Right lobe of liver (tissue), 6 donors: ENCODE data around the gene TMEM217. TPM values are rescaled to one million over a fixed set of nuclear protein-coding genes. Genes with fewer than 3 reads are reported as not detected.
"Not testable (repeated sequence)": the region's sequence is repeated elsewhere in the genome, so short reads cannot be mapped to it uniquely, and the experiment has no call there.

ENCODE experiments used
- ATAC-seq, 4 donors: fragments of 200-7000 bp; cut with Tn5 transposase; one replicate each; pipeline ENCODE4 v1.9.1; 2020; ENCODE audit warnings: mild to moderate bottlenecking in 4 of 4, moderate library complexity in 4 of 4
- DNase-seq, 3 donors: peaks; one replicate each; pipeline ENCODE4 v3.0.0-alpha.2; 2020
- H3K27ac ChIP-seq, 3 donors: fragments of 200-600 bp; one replicate each; pipeline ENCODE4 v1.8.0; 2022
- H3K27me3 ChIP-seq, 2 donors: fragments of 200-600 bp; one replicate each; pipeline ENCODE4 v1.8.0; 2022
- H3K36me3 ChIP-seq, 4 donors: fragments of 200-600 bp; sonication (generic) in 1 of 4; one replicate each; pipeline versions ENCODE4 v1.5.1 to v1.8.0; 2017 to 2022; ENCODE audit warnings: control low read depth in 1 of 4
- H3K4me1 ChIP-seq, 4 donors: fragments of 200-600 bp; sonication (generic) in 1 of 4; one replicate each; pipeline versions ENCODE4 v1.5.1 to v1.8.0; 2017 to 2022; ENCODE audit warnings: control low read depth in 1 of 4
- H3K4me3 ChIP-seq, 3 donors: fragments of 200-600 bp; one replicate each; pipeline ENCODE4 v1.8.0; 2022
- H3K9me3 ChIP-seq, 4 donors: fragments of 200-600 bp; sonication (generic) in 1 of 4; one replicate each; pipeline versions ENCODE4 v1.5.1 to v1.8.0; 2017 to 2022; ENCODE audit warnings: control low read depth in 1 of 4
- CTCF ChIP-seq, 4 donors: fragments of 200-600 bp in 3 of 4; fragments of 450-650 bp in 1 of 4; IDR thresholded peaks; one replicate each; pipeline versions ENCODE4 v1.5.1 to v1.8.0; 2016 to 2022; ENCODE audit warnings: antibody characterized with exemption in 4 of 4, mild to moderate bottlenecking in 2 of 4
- POLR2A ChIP-seq: fragments of 450-650 bp; IDR thresholded peaks from one replicate; pipeline ENCODE4 v1.6.1; 2017; ENCODE audit warnings: antibody characterized with exemption, mild to moderate bottlenecking
- WGBS: methylation state at CpG from one replicate; pipeline ENCODE4 v1.1.6; 2018; ENCODE audit warnings: low coverage, low lambda C conversion rate; ENCODE audit not compliant: insufficient coverage; ENCODE audit errors: missing lambda C conversion rate; 5-methylcytosine and 5-hydroxymethylcytosine counted together
- intact Hi-C, 2 donors: fragments of 100-400 bp; cut with DNase I; formaldehyde crosslinking; loops; one replicate each; pipeline versions ENCODE4 v1.11.2 to v1.14.1; 2022
- total RNA-seq, 6 experiments: library from RNA; depleted of rRNA in 2 of 6; stranded (reverse); fragments of >200 nt in 2 of 6; fragmentation: NEBNext Ultra II Directional in 3 of 6; extraction: Animal tissue kit (Norgen Biotek cat#: 25700) in 3 of 6; gene quantifications; one replicate each; pipeline versions ENCODE4 v1.1.0 to v1.2.4, GENCODE V29; 2016 to 2023
- donor health status: DM: no; HTN: yes; CAD: no.
- donor health status: DM: no; HTN: no; CAD: no.
- donor health status: DM: no; HTN: no; CAD: no.
- donor health status: DM: no; HTN: yes; CAD: no.
- donor health status: DM: no; HTN: yes; CAD: no.

TMEM217 gene
- total RNA-seq, 6 experiments from 2014 or later, result 0.15 to 5.2 (median 0.92) TPM; not detected in 1

- TF ChIP-seq POLR2A (no peak), CTCF (IDR thresholded peaks at IDR 0.05) (no peak)
- ATAC-seq (no peak), DNase-seq (no peak)
- Histone ChIP-seq H3K4me3 (no peak overlapping the region), H3K4me1 (no peaks in the 10 kb centered on the region), H3K27me3 (no peaks in the 10 kb centered on the region), H3K36me3 (peaks cover 0 to 22% (median 2%) of the 10 kb centered on the region in 4 donors), H3K27ac (no peak overlapping the region), H3K9me3 (no peaks in the 10 kb centered on the region)
- 70% methylated on average over 4 of the region's 4 CpGs for WGBS
- intact Hi-C loops, result no loop called here
Measured at GRCh38 chr6:37299990-37300389, 42.0 kb upstream of the TMEM217 start.

GRCh38 chr6:37298958-37299357 lies 41.0 kb upstream of the TMEM217 start:
- no peak for DNase-seq
- no peak overlapping the region for H3K4me3 ChIP-seq
- H3K27ac ChIP-seq, result no peak overlapping the region
- no peaks in the 10 kb centered on the region for H3K27me3 ChIP-seq
- intact Hi-C loops, result no loop called here
- H3K36me3 ChIP-seq, result peaks cover 0 to 23% (median 2%) of the 10 kb centered on the region in 4 donors
- TF ChIP-seq POLR2A (no peak), CTCF (IDR thresholded peaks at IDR 0.05) (no peak)
- H3K4me1 ChIP-seq, result no peaks in the 10 kb centered on the region
- no peaks in the 10 kb centered on the region for H3K9me3 ChIP-seq
- ATAC-seq, result peak in 1 of 4 donors; percentile 41

DNA sequence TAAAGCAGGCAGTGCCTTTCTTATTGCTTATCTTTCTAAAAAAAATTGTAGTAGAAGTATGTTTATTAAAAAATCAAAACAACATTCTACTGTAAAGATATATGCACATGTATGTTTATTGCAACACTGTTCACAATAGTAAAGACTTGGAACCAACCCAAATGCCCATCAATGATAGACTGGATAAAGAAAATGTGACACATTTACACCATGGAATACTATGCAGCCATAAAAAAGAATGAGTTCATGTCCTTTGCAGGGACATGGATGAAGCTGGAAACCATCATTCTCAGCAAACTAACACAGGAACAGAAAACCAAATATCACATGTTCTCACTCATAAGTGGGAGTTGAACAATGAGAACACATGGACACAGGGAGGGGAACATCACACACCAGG lies 39.7 kb upstream of the TMEM217 start:
- H3K36me3 ChIP-seq, result peaks cover 0 to 19% (median 2%) of the 10 kb centered on the region in 4 donors
- intact Hi-C loops, H3K27ac ChIP-seq: not testable (repeated sequence)

DNA sequence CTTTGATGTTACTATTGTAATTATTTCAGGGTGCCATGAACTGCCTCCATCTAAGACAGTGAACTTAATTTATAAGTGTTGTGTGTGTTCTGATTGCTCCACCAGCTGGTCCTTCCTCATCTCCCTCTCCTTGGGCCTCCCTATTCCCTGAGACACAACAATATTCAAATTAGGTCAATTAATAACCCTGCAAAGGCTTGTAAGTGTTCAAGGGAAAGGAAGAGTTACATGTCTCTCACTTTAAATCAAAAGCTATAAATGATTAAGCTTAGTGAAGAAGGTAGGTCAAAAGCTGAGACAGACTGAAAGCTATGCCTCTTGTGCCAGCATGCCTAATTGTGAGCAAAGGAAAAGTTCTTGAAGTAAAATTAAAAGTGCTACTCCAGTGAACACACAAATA lies 35.5 kb upstream of the TMEM217 start:
- Histone ChIP-seq H3K27ac (no peak overlapping the region), H3K9me3 (no peaks in the 10 kb centered on the region), H3K4me3 (no peak overlapping the region), H3K27me3 (no peaks in the 10 kb centered on the region), H3K36me3 (peaks cover 0 to 26% (median 10%) of the 10 kb centered on the region in 4 donors), H3K4me1 (no peaks in the 10 kb centered on the region)
- intact Hi-C loops, result no loop called here
- TF ChIP-seq CTCF (IDR thresholded peaks at IDR 0.05) (no peak), POLR2A (no peak)
- ATAC-seq (no peak), DNase-seq (no peak)

More for the DNA sequence above, 39.7 kb upstream of the TMEM217 start:
- H3K4me1 ChIP-seq, H3K9me3 ChIP-seq, H3K27me3 ChIP-seq, H3K4me3 ChIP-seq, ATAC-seq, DNase-seq: not testable (repeated sequence)

DNA sequence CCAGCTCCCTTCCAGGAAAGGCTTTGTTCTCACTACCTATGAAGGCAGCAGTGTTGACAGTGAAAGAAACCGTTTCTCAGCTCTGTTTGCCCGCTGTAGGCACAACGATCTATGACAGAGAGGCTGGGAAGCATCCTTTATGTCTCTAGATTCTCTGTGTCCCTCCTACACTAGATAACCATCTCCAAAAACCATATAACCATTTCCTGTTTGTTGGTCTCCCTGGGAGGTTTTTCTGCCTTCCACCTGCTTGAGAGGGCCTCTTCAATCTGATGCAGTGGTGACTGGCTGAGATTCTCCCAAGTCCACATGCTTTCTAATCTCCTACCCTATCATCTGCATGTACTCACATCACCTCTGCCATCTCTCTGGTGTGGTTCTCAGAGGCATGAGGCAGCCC lies 32.0 kb upstream of the TMEM217 start:
- Histone ChIP-seq H3K36me3 (peaks cover 0 to 26% (median 8%) of the 10 kb centered on the region in 4 donors), H3K4me1 (no peaks in the 10 kb centered on the region), H3K27me3 (no peaks in the 10 kb centered on the region), H3K27ac (no peak overlapping the region), H3K4me3 (no peak overlapping the region), H3K9me3 (no peaks in the 10 kb centered on the region)
- TF ChIP-seq CTCF (IDR thresholded peaks at IDR 0.05), result no peak
- no peak for TF ChIP-seq POLR2A
- intact Hi-C loops, result no loop called here
- WGBS, result no CpG with 5 or more reads among the region's 3 CpGs
- ATAC-seq, result no peak
- DNase-seq, result no peak
